HEK293 (cell line): ENCODE measurements around the gene RAP1A.
A peak's percentile ranks its signal among the peaks of the same experiment; 100 is the strongest.

ENCODE experiments used
- CTCF ChIA-PET: fragments of 350-600 bp; formaldehyde crosslinking; extraction: SDS; loops from one replicate; lab custom pipeline; 2021; ENCODE audit warnings: antibody characterized with exemption; lab: Yijun Ruan, JAX
- POLR2A ChIA-PET: fragments of 300-600 bp; formaldehyde crosslinking; extraction: SDS; loops from one replicate; lab custom pipeline; 2020; ENCODE audit warnings: antibody characterized with exemption, inconsistent platforms; lab: Yijun Ruan, JAX
- H3K27ac ChIP-seq: fragments of 200-500 bp; sonication (Bioruptor generic); 2 replicates; pipeline ENCODE4 v1.5.1; 2014; ENCODE audit warnings: low read depth, low read length, control low read depth, inconsistent platforms; ENCODE audit errors: extremely low read depth
- H3K36me3 ChIP-seq, 2 experiments: fragments of 200-500 bp in 1 of 2; sonication (Bioruptor generic) in 1 of 2; 1 replicate in 1 of 2; 2 replicates in 1 of 2; pipeline ENCODE4 v1.5.1; 2014 to 2017; ENCODE audit warnings: inconsistent platforms in 2 of 2, low read length in 2 of 2; ENCODE audit not compliant: control insufficient read depth in 2 of 2, insufficient read depth in 1 of 2
- H3K4me1 ChIP-seq: fragments of 200-500 bp; sonication (Bioruptor generic); 2 replicates; pipeline ENCODE4 v1.5.1; 2014; ENCODE audit warnings: mild to moderate bottlenecking, low read length, inconsistent platforms; ENCODE audit not compliant: control insufficient read depth, insufficient read depth
- H3K4me3 ChIP-seq: 2 replicates; pipeline ENCODE4 v1.5.1; 2011; ENCODE audit warnings: low read depth, mild to moderate bottlenecking, control low read depth, low read length, moderate library complexity
- H3K9me3 ChIP-seq: fragments of 200-500 bp; sonication (Bioruptor generic); 2 replicates; pipeline ENCODE4 v1.5.1; 2014; ENCODE audit warnings: low read depth, low read length, inconsistent platforms; ENCODE audit not compliant: control insufficient read depth, insufficient read depth
- RBAK ChIP-seq: fragments of 450-650 bp; formaldehyde crosslinking; IDR thresholded peaks from 2 replicates; pipeline ENCODE4 v1.5.1; 2016; ENCODE audit warnings: missing biosample characterization, missing genetic modification characterization
- SP7 ChIP-seq: fragments of 450-650 bp; formaldehyde crosslinking; IDR thresholded peaks from 2 replicates; pipeline ENCODE4 v1.5.1; 2016; ENCODE audit warnings: missing biosample characterization, missing genetic modification characterization
- ZNF146 ChIP-seq: fragments of 450-650 bp; formaldehyde crosslinking; IDR thresholded peaks from 2 replicates; pipeline ENCODE4 v1.5.1; 2016; ENCODE audit warnings: missing biosample characterization, missing genetic modification characterization
- ZNF274 ChIP-seq, 2 experiments: fragments of 200-500 bp in 1 of 2; fragments of 450-650 bp in 1 of 2; sonication (Bioruptor generic) in 1 of 2; formaldehyde crosslinking in 1 of 2; IDR thresholded peaks; 2 replicates each; pipeline versions ENCODE4 v1.5.1 to v1.6.1; 2014 to 2016; ENCODE audit warnings: borderline replicate concordance in 1 of 2, inconsistent platforms in 1 of 2, low read length in 1 of 2, missing biosample characterization in 1 of 2, missing genetic modification characterization in 1 of 2
- ZNF335 ChIP-seq: fragments of 450-650 bp; formaldehyde crosslinking; conservative IDR thresholded peaks from 2 replicates; pipeline ENCODE4 v1.5.1; 2016; ENCODE audit warnings: missing biosample characterization, missing genetic modification characterization
- ZNF48 ChIP-seq: fragments of 450-650 bp; formaldehyde crosslinking; IDR thresholded peaks from 2 replicates; pipeline ENCODE4 v1.5.1; 2016; ENCODE audit warnings: missing biosample characterization, missing genetic modification characterization
- ZNF544 ChIP-seq: fragments of 450-650 bp; formaldehyde crosslinking; IDR thresholded peaks from 2 replicates; pipeline ENCODE4 v1.5.0; 2017; ENCODE audit warnings: missing biosample characterization, missing genetic modification characterization
- ZNF623 ChIP-seq: fragments of 450-650 bp; formaldehyde crosslinking; IDR thresholded peaks from 2 replicates; pipeline ENCODE4 v1.5.1; 2016; ENCODE audit warnings: missing biosample characterization, missing genetic modification characterization
- ZNF624 ChIP-seq: fragments of 450-650 bp; formaldehyde crosslinking; IDR thresholded peaks from 2 replicates; pipeline ENCODE4 v1.5.1; 2017; ENCODE audit warnings: missing biosample characterization, missing genetic modification characterization
- ZNF707 ChIP-seq: fragments of 450-650 bp; formaldehyde crosslinking; IDR thresholded peaks from 2 replicates; pipeline ENCODE4 v1.5.1; 2016; ENCODE audit warnings: missing biosample characterization, missing genetic modification characterization
- ZNF747 ChIP-seq: fragments of 450-650 bp; formaldehyde crosslinking; IDR thresholded peaks from 2 replicates; pipeline ENCODE4 v1.5.1; 2016; ENCODE audit warnings: missing biosample characterization, missing genetic modification characterization
- TF ChIP-seq, protein P1 (sequence below): fragments of 450-650 bp; formaldehyde crosslinking; IDR thresholded peaks from 2 replicates; pipeline ENCODE4 v1.5.1; 2016; ENCODE audit warnings: missing biosample characterization, missing genetic modification characterization
- TF ChIP-seq, protein P2 (sequence below): sonication (generic); formaldehyde crosslinking; IDR thresholded peaks from 2 replicates; pipeline ENCODE4 v1.8.1; 2022; ENCODE audit warnings: mild to moderate bottlenecking, moderate library complexity, missing genetic modification reagents
- TF ChIP-seq, protein P3 (sequence below): fragments of 450-650 bp; formaldehyde crosslinking; IDR thresholded peaks from 2 replicates; pipeline ENCODE4 v1.5.1; 2016; ENCODE audit warnings: missing biosample characterization, missing genetic modification characterization
- TF ChIP-seq, protein P4 (sequence below): fragments of 450-650 bp; formaldehyde crosslinking; conservative IDR thresholded peaks from 2 replicates; pipeline ENCODE4 v1.5.1; 2016; ENCODE audit warnings: low read depth, missing biosample characterization, missing genetic modification characterization

The RAP1A gene

DNA sequence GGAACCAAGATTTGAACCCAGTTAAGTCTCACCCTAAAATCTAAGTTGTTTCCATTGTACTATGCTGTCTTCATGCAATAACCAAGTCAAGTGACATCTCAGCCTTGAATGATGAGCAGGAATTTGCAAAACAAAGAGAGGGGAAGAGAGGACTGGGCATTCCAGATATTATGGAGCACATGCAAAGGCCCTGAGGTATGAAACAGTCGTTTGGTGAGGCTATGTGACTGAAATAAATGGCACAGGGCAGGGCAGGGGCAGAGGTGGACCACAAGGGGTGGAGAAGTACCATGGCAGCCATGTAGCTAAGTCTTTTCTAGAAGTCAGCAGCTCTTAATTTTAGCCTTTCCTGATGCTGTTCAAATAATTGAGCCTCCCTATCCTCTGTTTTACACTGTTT lies 37.6 kb upstream of the RAP1A start:
- ChIA-PET CTCF (interaction anchor here (0.6 to 1.0 kb wide), 4 partner anchors 11 to 191 kb away, joined by 3 to 4 read pairs (median 4); no protein-coding TSS in a partner anchor), POLR2A (no interaction called here)
- no peaks in the 10 kb centered on the region for H3K4me1 ChIP-seq
- H3K36me3 ChIP-seq, result no peaks in the 10 kb centered on the region
- H3K4me3 ChIP-seq, result no peak overlapping the region
- no peak overlapping the region for H3K27ac ChIP-seq
- H3K9me3 ChIP-seq, result no peaks in the 10 kb centered on the region
- peak; percentile 82 for TF ChIP-seq ZNF623
- TF ChIP-seq ZNF624 (tag by site-specific recombination), result no peak
- no peak for TF ChIP-seq ZNF274 (IDR thresholded peaks at IDR 0.05; ENCODE audit: low read length)
- no peak for TF ChIP-seq ZNF274 (tag by site-specific recombination; IDR thresholded peaks at IDR 0.05; ENCODE audit: borderline replicate concordance)
- TF ChIP-seq, protein P1, sequence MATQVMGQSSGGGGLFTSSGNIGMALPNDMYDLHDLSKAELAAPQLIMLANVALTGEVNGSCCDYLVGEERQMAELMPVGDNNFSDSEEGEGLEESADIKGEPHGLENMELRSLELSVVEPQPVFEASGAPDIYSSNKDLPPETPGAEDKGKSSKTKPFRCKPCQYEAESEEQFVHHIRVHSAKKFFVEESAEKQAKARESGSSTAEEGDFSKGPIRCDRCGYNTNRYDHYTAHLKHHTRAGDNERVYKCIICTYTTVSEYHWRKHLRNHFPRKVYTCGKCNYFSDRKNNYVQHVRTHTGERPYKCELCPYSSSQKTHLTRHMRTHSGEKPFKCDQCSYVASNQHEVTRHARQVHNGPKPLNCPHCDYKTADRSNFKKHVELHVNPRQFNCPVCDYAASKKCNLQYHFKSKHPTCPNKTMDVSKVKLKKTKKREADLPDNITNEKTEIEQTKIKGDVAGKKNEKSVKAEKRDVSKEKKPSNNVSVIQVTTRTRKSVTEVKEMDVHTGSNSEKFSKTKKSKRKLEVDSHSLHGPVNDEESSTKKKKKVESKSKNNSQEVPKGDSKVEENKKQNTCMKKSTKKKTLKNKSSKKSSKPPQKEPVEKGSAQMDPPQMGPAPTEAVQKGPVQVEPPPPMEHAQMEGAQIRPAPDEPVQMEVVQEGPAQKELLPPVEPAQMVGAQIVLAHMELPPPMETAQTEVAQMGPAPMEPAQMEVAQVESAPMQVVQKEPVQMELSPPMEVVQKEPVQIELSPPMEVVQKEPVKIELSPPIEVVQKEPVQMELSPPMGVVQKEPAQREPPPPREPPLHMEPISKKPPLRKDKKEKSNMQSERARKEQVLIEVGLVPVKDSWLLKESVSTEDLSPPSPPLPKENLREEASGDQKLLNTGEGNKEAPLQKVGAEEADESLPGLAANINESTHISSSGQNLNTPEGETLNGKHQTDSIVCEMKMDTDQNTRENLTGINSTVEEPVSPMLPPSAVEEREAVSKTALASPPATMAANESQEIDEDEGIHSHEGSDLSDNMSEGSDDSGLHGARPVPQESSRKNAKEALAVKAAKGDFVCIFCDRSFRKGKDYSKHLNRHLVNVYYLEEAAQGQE (tag by site-specific recombination), result no peak

DNA sequence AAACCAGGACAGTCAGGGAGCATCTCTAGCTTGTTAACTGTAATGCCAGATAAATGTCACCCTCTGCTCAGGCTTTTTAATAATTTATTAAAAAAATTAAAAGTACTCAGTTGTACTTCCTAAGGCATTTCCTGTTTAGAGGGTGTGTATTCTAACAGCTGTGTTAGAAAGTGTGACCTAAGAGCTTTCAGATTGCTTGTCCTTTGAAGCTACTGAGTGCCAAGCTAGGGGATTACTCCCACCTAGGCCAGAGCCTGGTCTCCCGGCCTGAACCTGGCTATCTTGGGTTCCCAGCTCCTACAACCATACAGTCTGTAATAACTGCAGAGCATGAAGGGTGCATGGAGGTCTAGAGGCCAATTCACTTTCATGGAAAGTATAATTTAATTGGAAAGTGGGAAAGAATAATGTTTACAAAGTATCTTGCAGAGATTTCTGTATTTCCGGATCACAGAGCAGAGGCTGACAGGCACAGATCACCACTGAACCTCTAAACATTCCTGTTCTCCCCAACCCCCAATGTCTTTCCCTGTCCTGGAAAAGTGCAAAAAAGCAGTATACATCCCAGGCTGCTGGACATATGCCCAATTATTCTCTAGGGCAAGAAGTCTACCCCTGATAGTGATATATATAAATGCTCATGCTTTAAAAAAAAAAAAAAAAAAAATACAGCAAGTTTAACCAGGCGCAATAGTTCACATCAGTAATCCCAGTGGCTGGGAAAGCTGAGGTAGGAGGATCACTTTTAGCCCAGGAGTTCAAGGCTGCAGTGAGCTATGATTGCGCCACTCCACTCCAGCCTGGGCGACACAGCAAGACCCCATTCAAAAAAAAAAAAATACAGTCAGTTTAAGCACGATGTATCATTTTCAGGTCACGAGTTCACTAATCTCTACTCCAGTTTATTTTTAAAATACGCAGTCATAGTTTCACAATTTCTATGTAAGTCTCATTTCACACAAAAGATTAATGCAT lies 36.7 kb upstream of the RAP1A start:
- no peaks in the 10 kb centered on the region for H3K4me1 ChIP-seq
- no peak overlapping the region for H3K4me3 ChIP-seq
- H3K36me3 ChIP-seq, result no peaks in the 10 kb centered on the region
- H3K27ac ChIP-seq, result no peak overlapping the region
- no peaks in the 10 kb centered on the region for H3K9me3 ChIP-seq
- POLR2A ChIA-PET, result interaction anchor here (0.5 kb wide), 1 partner anchor 64 kb away, joined by 3 read pairs; no protein-coding TSS in a partner anchor
- no peak for TF ChIP-seq ZNF544 (tag by site-specific recombination)
- TF ChIP-seq, protein P2, sequence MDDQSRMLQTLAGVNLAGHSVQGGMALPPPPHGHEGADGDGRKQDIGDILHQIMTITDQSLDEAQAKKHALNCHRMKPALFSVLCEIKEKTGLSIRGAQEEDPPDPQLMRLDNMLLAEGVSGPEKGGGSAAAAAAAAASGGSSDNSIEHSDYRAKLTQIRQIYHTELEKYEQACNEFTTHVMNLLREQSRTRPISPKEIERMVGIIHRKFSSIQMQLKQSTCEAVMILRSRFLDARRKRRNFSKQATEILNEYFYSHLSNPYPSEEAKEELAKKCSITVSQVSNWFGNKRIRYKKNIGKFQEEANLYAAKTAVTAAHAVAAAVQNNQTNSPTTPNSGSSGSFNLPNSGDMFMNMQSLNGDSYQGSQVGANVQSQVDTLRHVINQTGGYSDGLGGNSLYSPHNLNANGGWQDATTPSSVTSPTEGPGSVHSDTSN (CRISPR knock-in tag), result no peak
- TF ChIP-seq ZNF48 (tag by site-specific recombination), result no peak
- no peak for TF ChIP-seq ZNF146 (tag by site-specific recombination)
- CTCF ChIA-PET, result interaction anchor here (0.6 to 1.0 kb wide), 4 partner anchors 9 to 75 kb away, joined by 3 to 4 read pairs (median 4); no protein-coding TSS in a partner anchor

DNA sequence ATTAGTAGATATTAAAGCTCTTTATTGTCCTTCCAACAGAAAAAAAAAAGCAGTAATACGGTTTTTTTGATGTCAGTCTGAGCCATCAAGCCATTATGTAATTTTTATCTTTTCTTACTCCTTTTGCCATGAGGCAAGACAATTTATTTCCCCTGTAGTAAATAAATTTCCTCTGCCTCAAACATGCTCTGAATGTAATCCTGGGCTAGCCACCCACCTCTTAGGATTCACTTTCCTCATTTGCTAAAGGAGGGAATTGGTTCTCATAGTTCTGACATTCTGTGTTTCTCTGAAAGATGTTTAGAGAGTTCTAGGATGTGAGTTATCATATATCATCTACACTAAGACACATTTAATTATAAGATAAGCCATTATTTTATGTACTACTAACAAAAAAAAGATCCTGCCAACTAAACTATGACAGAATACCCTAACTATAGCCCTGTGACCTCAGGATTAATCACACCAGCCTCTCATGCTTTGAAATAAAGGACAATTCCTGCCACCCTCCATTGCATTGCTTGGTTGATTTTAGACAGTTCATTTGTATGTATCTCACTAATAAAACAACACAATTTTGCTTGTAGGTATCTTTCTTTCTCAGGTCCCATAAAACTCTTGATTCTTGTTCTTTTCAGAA lies 34.0 kb upstream of the RAP1A start:
- CTCF ChIA-PET, result interaction anchor here (1.1 kb wide), 1 partner anchor 7 kb away, joined by 3 read pairs; no protein-coding TSS in a partner anchor
- Histone ChIP-seq H3K27ac (no peak overlapping the region), H3K9me3 (no peaks in the 10 kb centered on the region), H3K36me3 (no peaks in the 10 kb centered on the region), H3K4me1 (no peaks in the 10 kb centered on the region), H3K4me3 (no peak overlapping the region)
- POLR2A ChIA-PET, result no interaction called here
- TF ChIP-seq ZNF707 (tag by site-specific recombination) (no peak), RBAK (tag by site-specific recombination) (no peak), ZNF747 (tag by site-specific recombination) (no peak), ZNF335 (tag by site-specific recombination) (no peak), SP7 (peak; percentile 26; the same call in 1 of the 2 replicates)
- TF ChIP-seq, protein P3, sequence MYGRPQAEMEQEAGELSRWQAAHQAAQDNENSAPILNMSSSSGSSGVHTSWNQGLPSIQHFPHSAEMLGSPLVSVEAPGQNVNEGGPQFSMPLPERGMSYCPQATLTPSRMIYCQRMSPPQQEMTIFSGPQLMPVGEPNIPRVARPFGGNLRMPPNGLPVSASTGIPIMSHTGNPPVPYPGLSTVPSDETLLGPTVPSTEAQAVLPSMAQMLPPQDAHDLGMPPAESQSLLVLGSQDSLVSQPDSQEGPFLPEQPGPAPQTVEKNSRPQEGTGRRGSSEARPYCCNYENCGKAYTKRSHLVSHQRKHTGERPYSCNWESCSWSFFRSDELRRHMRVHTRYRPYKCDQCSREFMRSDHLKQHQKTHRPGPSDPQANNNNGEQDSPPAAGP (tag by site-specific recombination), result no peak
- TF ChIP-seq, protein P4, sequence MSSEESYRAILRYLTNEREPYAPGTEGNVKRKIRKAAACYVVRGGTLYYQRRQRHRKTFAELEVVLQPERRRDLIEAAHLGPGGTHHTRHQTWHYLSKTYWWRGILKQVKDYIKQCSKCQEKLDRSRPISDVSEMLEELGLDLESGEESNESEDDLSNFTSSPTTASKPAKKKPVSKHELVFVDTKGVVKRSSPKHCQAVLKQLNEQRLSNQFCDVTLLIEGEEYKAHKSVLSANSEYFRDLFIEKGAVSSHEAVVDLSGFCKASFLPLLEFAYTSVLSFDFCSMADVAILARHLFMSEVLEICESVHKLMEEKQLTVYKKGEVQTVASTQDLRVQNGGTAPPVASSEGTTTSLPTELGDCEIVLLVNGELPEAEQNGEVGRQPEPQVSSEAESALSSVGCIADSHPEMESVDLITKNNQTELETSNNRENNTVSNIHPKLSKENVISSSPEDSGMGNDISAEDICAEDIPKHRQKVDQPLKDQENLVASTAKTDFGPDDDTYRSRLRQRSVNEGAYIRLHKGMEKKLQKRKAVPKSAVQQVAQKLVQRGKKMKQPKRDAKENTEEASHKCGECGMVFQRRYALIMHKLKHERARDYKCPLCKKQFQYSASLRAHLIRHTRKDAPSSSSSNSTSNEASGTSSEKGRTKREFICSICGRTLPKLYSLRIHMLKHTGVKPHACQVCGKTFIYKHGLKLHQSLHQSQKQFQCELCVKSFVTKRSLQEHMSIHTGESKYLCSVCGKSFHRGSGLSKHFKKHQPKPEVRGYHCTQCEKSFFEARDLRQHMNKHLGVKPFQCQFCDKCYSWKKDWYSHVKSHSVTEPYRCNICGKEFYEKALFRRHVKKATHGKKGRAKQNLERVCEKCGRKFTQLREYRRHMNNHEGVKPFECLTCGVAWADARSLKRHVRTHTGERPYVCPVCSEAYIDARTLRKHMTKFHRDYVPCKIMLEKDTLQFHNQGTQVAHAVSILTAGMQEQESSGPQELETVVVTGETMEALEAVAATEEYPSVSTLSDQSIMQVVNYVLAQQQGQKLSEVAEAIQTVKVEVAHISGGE (tag by site-specific recombination), result no peak
